ENCODE measurements around the gene TMEM52.

GRCh38 chr1:1892079-1892762 lies 26.9 kb downstream of the TMEM52 start:
- no peak for TF ChIP-seq CTCF (IDR thresholded peaks at IDR 0.05)
- TF ChIP-seq POLR2A (IDR thresholded peaks at IDR 0.05), result no peak

Data from gastroesophageal sphincter (tissue), 3 donors.